Caco-2 (cell line): ENCODE measurements around the gene CENPVL3. TPM values are rescaled to one million over a fixed set of nuclear protein-coding genes. Genes with fewer than 3 reads are reported as not detected.

Source experiments
- BruUV-seq: library from RNA; stranded (reverse); fragments of 400-500 nt; replicated peaks from 2 replicates; lab custom pipeline; 2021; lab: Mats Ljungman, UMichigan
- CTCF ChIA-PET: fragments of 300-600 bp; sonication (Branson Sonifier 250); formaldehyde crosslinking; loops from one replicate; lab custom pipeline; 2022; ENCODE audit warnings: antibody characterized with exemption; lab: Charles Lee
- POLR2A ChIA-PET: fragments of 300-600 bp; sonication (Branson Sonifier 250); formaldehyde crosslinking; loops from one replicate; lab custom pipeline; 2022; ENCODE audit warnings: antibody characterized with exemption; lab: Charles Lee
- DNase-seq, 2 experiments: peaks; one replicate each; pipeline versions ENCODE4 v3.0.0 to v3.0.0-alpha.2; 2020 to 2022
- H3K27me3 ChIP-seq: replicated peaks from 2 replicates; pipeline ENCODE4 v1.6.0; 2011; ENCODE audit warnings: low read length; ENCODE audit not compliant: control insufficient read depth, insufficient read depth
- H3K36me3 ChIP-seq: 2 replicates; pipeline ENCODE4 v1.5.1; 2011; ENCODE audit warnings: low read length; ENCODE audit not compliant: control insufficient read depth, insufficient read depth
- H3K4me1 ChIP-seq: fragments of 250-450 bp; sonication (Bioruptor Pico); 2 replicates; pipeline ENCODE4 v1.5.1; 2020; ENCODE audit warnings: mild to moderate bottlenecking
- H3K4me3 ChIP-seq: 2 replicates; pipeline ENCODE4 v1.5.1; 2011; ENCODE audit warnings: low read depth, mild to moderate bottlenecking, control low read depth, low read length
- H3K9me3 ChIP-seq: fragments of 250-450 bp; sonication (Bioruptor Pico); 2 replicates; pipeline ENCODE4 v1.5.1; 2020; ENCODE audit warnings: mild to moderate bottlenecking, moderate library complexity
- H3K27ac Mint-ChIP-seq: one replicate; pipeline ENCODE4 v1.8.0; 2022; ENCODE audit warnings: mixed read lengths; ENCODE audit not compliant: unreplicated experiment
- H3K27me3 Mint-ChIP-seq: one replicate; pipeline ENCODE4 v1.8.0; 2022; ENCODE audit warnings: mixed read lengths; ENCODE audit not compliant: insufficient read depth, unreplicated experiment
- H3K36me3 Mint-ChIP-seq: one replicate; pipeline ENCODE4 v1.8.0; 2022; ENCODE audit warnings: mild to moderate bottlenecking, mixed read lengths; ENCODE audit not compliant: insufficient read depth, unreplicated experiment
- H3K4me1 Mint-ChIP-seq: one replicate; pipeline ENCODE4 v1.8.0; 2022; ENCODE audit warnings: low read depth, mixed read lengths; ENCODE audit not compliant: unreplicated experiment
- H3K4me3 Mint-ChIP-seq: one replicate; pipeline ENCODE4 v1.8.0; 2022; ENCODE audit warnings: mild to moderate bottlenecking, moderate library complexity, mixed read lengths; ENCODE audit not compliant: unreplicated experiment
- H3K9me3 Mint-ChIP-seq: one replicate; pipeline ENCODE4 v1.8.0; 2022; ENCODE audit warnings: mixed read lengths; ENCODE audit not compliant: unreplicated experiment
- CTCF ChIP-seq, 2 experiments: fragments of 200-600 bp in 1 of 2; IDR thresholded peaks; 1 replicate in 1 of 2; 2 replicates in 1 of 2; pipeline versions ENCODE4 v1.5.1 to v1.8.0; 2011 to 2022; ENCODE audit warnings: antibody characterized with exemption in 1 of 2, control low read depth in 1 of 2, inconsistent platforms in 1 of 2, low read depth in 1 of 2, low read length in 1 of 2, mild to moderate bottlenecking in 1 of 2, moderate library complexity in 1 of 2; ENCODE audit not compliant: insufficient read depth in 1 of 2, severe bottlenecking in 1 of 2, unreplicated experiment in 1 of 2
- intact Hi-C: fragments of 100-400 bp; cut with micrococcal nuclease; formaldehyde crosslinking; loops from one replicate; pipeline ENCODE4 v1.10.0; 2022; ENCODE audit not compliant: unreplicated experiment
- total RNA-seq: library from RNA; stranded (reverse); gene quantifications from 2 replicates; pipeline ENCODE4 v1.2.3, GENCODE V29; 2022

The CENPVL3 gene
- total RNA-seq, 1 experiment from 2014 or later = not detected

- H3K36me3 ChIP-seq = no peaks in the 10 kb centered on the region
- H3K9me3 ChIP-seq = no peaks in the 10 kb centered on the region
- intact Hi-C loops = no loop called here
- no peaks in the 10 kb centered on the region for H3K4me1 Mint-ChIP-seq
- no peaks in the 10 kb centered on the region for H3K9me3 Mint-ChIP-seq
- no peaks in the 10 kb centered on the region for H3K36me3 Mint-ChIP-seq
- POLR2A ChIA-PET = no interaction called here
- no peak for TF ChIP-seq CTCF (IDR thresholded peaks at IDR 0.05; ENCODE audit: insufficient read depth in 1 of 2, low read depth in 1 of 2, low read length in 1 of 2, severe bottlenecking in 1 of 2, unreplicated experiment in 1 of 2)
- no peak for DNase-seq
- H3K4me1 ChIP-seq = no peaks in the 10 kb centered on the region
- H3K27me3 Mint-ChIP-seq = no peaks in the 10 kb centered on the region
- H3K27ac Mint-ChIP-seq = no peak overlapping the region
- no peak overlapping the region for H3K4me3 ChIP-seq
- no TSS peak for BruUV-seq
- H3K4me3 Mint-ChIP-seq = no peak overlapping the region
- H3K27me3 ChIP-seq = no peaks in the 10 kb centered on the region
- CTCF ChIA-PET = no interaction called here
Observed at GRCh38 chrX:51568586-51568985, 50.1 kb downstream of the CENPVL3 start.

Other genes with a start within 250 kb of the CENPVL3 start
- gene NUDT11, start 122.3 kb downstream of the CENPVL3 start, total RNA-seq = not detected in 2 replicates
- gene CENPVL2, start 63.9 kb upstream of the CENPVL3 start, total RNA-seq = not detected in 2 replicates
- gene CENPVL1, start 91.6 kb upstream of the CENPVL3 start, total RNA-seq = not detected in 2 replicates
- gene GSPT2, start 124.5 kb upstream of the CENPVL3 start, total RNA-seq = 7.3 TPM in 2 replicates